CD4-positive, alpha-beta memory T cell (primary cell): ENCODE results near the gene PLCL2. TPM values are rescaled to one million over a fixed set of nuclear protein-coding genes. Genes with fewer than 3 reads are reported as not detected.
"Not testable (repeated sequence)": the region's sequence is repeated elsewhere in the genome, so short reads cannot be mapped to it uniquely, and the experiment has no call there.

ENCODE experiments used
- CTCF ChIA-PET: fragments of 350-600 bp; sonication (Branson Sonifier 250); formaldehyde crosslinking; loops from one replicate; lab custom pipeline; 2021; ENCODE audit warnings: inconsistent platforms; ENCODE audit not compliant: partially characterized antibody; lab: Charles Lee
- POLR2A ChIA-PET: fragments of 350-600 bp; sonication (Branson Sonifier 250); formaldehyde crosslinking; loops from one replicate; lab custom pipeline; 2021; ENCODE audit not compliant: partially characterized antibody; lab: Charles Lee
- DNase-seq, 5 donors: peaks; one replicate each; pipeline versions ENCODE4 v3.0.0 to v3.0.0-alpha.2; 2020 to 2022; ENCODE audit warnings: mixed read lengths in 1 of 5
- H3K27ac ChIP-seq: one replicate; pipeline ENCODE4 v1.7.0; 2013; ENCODE audit warnings: low read depth, low read length
- H3K27me3 ChIP-seq: 2 replicates; pipeline ENCODE4 v1.7.0; 2013; ENCODE audit warnings: mild to moderate bottlenecking, low read length, moderate library complexity; ENCODE audit not compliant: insufficient read depth
- H3K36me3 ChIP-seq: 2 replicates; pipeline ENCODE4 v1.7.0; 2013; ENCODE audit warnings: mild to moderate bottlenecking, low read length, moderate library complexity; ENCODE audit not compliant: insufficient read depth
- H3K4me1 ChIP-seq: 2 replicates; pipeline ENCODE4 v1.7.0; 2013; ENCODE audit warnings: mild to moderate bottlenecking, low read length, moderate library complexity; ENCODE audit not compliant: insufficient read depth
- H3K4me3 ChIP-seq, 2 donors: one replicate each; pipeline ENCODE4 v1.7.0; 2013; ENCODE audit warnings: low read length in 2 of 2, mild to moderate bottlenecking in 1 of 2
- H3K9me3 ChIP-seq, 2 donors: one replicate each; pipeline ENCODE4 v1.7.0; 2013; ENCODE audit warnings: low read length in 2 of 2, control low read depth in 1 of 2; ENCODE audit not compliant: control insufficient read depth in 1 of 2
- H3K27ac Mint-ChIP-seq, 7 donors: one replicate each; pipeline ENCODE4 v1.8.0; 2020 to 2021; ENCODE audit warnings: mixed read lengths in 7 of 7, mild to moderate bottlenecking in 6 of 7, inconsistent platforms in 3 of 7, moderate library complexity in 3 of 7
- H3K27me3 Mint-ChIP-seq, 2 donors: one replicate each; pipeline ENCODE4 v1.8.0; 2020 to 2021; ENCODE audit warnings: mixed read lengths in 2 of 2
- H3K36me3 Mint-ChIP-seq, 2 donors: one replicate each; pipeline ENCODE4 v1.8.0; 2020 to 2021; ENCODE audit warnings: mixed read lengths in 2 of 2, inconsistent platforms in 1 of 2, mild to moderate bottlenecking in 1 of 2
- H3K4me1 Mint-ChIP-seq, 4 donors: one replicate each; pipeline ENCODE4 v1.8.0; 2020 to 2021; ENCODE audit warnings: mixed read lengths in 4 of 4, mild to moderate bottlenecking in 1 of 4
- H3K4me3 Mint-ChIP-seq, 8 donors: one replicate each; pipeline ENCODE4 v1.8.0; 2020 to 2021; ENCODE audit warnings: mixed read lengths in 8 of 8, mild to moderate bottlenecking in 7 of 8, moderate library complexity in 6 of 8, inconsistent platforms in 3 of 8
- H3K9me3 Mint-ChIP-seq, 8 donors: one replicate each; pipeline ENCODE4 v1.8.0; 2020 to 2021; ENCODE audit warnings: mixed read lengths in 8 of 8, mild to moderate bottlenecking in 5 of 8, inconsistent platforms in 3 of 8, moderate library complexity in 1 of 8
- intact Hi-C: fragments of 100-400 bp; cut with micrococcal nuclease; formaldehyde crosslinking; loops from one replicate; pipeline ENCODE4 v1.15.1; 2023
- polyA plus RNA-seq, 2 donors: library from polyadenylated mRNA; unstranded; fragments of 300-500 nt; fragmentation: Illumina TruSeq; gene quantifications; one replicate each; pipeline ENCODE4 v1.2.3, GENCODE V29; 2021
- total RNA-seq, 2 experiments: library from RNA; stranded (reverse); gene quantifications; one replicate each; pipeline ENCODE4 v1.2.3, GENCODE V29; 2021

Gene PLCL2
- total and polyA plus RNA-seq, 4 experiments from 2014 or later = 64.5 to 89.4 (median 68.1) TPM

- Histone ChIP-seq H3K4me3 (no peak overlapping the region), H3K36me3 (no peaks in the 10 kb centered on the region), H3K4me1 (peaks cover 31% of the 10 kb centered on the region), H3K27ac (no peak overlapping the region), H3K27me3 (no peaks in the 10 kb centered on the region), H3K9me3 (no peaks in the 10 kb centered on the region)
- H3K27me3 Mint-ChIP-seq = no peaks in the 10 kb centered on the region
- ChIA-PET POLR2A (interaction anchor here (0.5 kb wide), 1 partner anchor 531 kb away, joined by 4 read pairs; no protein-coding TSS in a partner anchor), CTCF (no interaction called here)
- H3K36me3 Mint-ChIP-seq = peaks cover 54 to 62% of the 10 kb centered on the region in 2 donors
- DNase-seq = no peak
- H3K4me1 Mint-ChIP-seq = peaks cover 37 to 48% (median 40%) of the 10 kb centered on the region in 4 donors
- peak overlapping the region in 2 of 8 donors; percentile 68 to 75 for H3K4me3 Mint-ChIP-seq
- peaks cover 0 to under 1% (median 0%) of the 10 kb centered on the region in 8 donors for H3K9me3 Mint-ChIP-seq
- H3K27ac Mint-ChIP-seq = peak overlapping the region in 5 of 7 donors; percentile 65 to 89 (median 82)
- intact Hi-C loops = no loop called here
Measured at GRCh38 chr3:17089314-17089700, 204.6 kb downstream of the PLCL2 start.

- POLR2A ChIA-PET = interaction anchor here (1.1 kb wide), 1 partner anchor 13 kb away, joined by 3 read pairs; no protein-coding TSS in a partner anchor
- Histone ChIP-seq H3K36me3 (no peaks in the 10 kb centered on the region), H3K4me1 (peaks cover 31% of the 10 kb centered on the region), H3K9me3 (no peaks in the 10 kb centered on the region), H3K4me3 (no peak overlapping the region), H3K27ac (no peak overlapping the region), H3K27me3 (no peaks in the 10 kb centered on the region)
- Mint-ChIP-seq H3K27me3 (no peaks in the 10 kb centered on the region), H3K4me3 (no peak overlapping the region), H3K4me1 (peaks cover 35 to 46% (median 40%) of the 10 kb centered on the region in 4 donors), H3K27ac (peak overlapping the region in 5 of 7 donors; percentile 4 to 63 (median 10)), H3K36me3 (peaks cover 47 to 56% of the 10 kb centered on the region in 2 donors), H3K9me3 (no peaks in the 10 kb centered on the region)
- intact Hi-C loops = no loop called here
- DNase-seq = no peak
- CTCF ChIA-PET = interaction anchor here (1.3 kb wide), 1 partner anchor 261 kb away, joined by 4 read pairs; no protein-coding TSS in a partner anchor
Measured at GRCh38 chr3:17090280-17090983, 205.7 kb downstream of the PLCL2 start.

- peaks cover 25 to 32% (median 27%) of the 10 kb centered on the region in 4 donors for H3K4me1 Mint-ChIP-seq
- no peak overlapping the region for H3K27ac ChIP-seq
- no peak overlapping the region for H3K4me3 Mint-ChIP-seq
- intact Hi-C loops = no loop called here
- H3K27me3 Mint-ChIP-seq = no peaks in the 10 kb centered on the region
- no peaks in the 10 kb centered on the region for H3K36me3 ChIP-seq
- no peaks in the 10 kb centered on the region for H3K27me3 ChIP-seq
- H3K9me3 Mint-ChIP-seq = no peaks in the 10 kb centered on the region
- ChIA-PET POLR2A (no interaction called here), CTCF (no interaction called here)
- H3K27ac Mint-ChIP-seq = peak overlapping the region in 3 of 7 donors; percentile 25 to 74 (median 62)
- peaks cover 39 to 45% of the 10 kb centered on the region in 2 donors for H3K36me3 Mint-ChIP-seq
- H3K9me3 ChIP-seq = no peaks in the 10 kb centered on the region
- no peak for DNase-seq
- peaks cover 19% of the 10 kb centered on the region for H3K4me1 ChIP-seq
- no peak overlapping the region for H3K4me3 ChIP-seq
Measured at GRCh38 chr3:17091910-17092582, 207.3 kb downstream of the PLCL2 start.

GRCh38 chr3:17092583-17092933, 207.8 kb downstream of the PLCL2 start:
- no peak overlapping the region for H3K27ac ChIP-seq
- H3K4me1 ChIP-seq = peaks cover 15% of the 10 kb centered on the region
- H3K4me3 ChIP-seq = no peak overlapping the region
- H3K27me3 Mint-ChIP-seq = no peaks in the 10 kb centered on the region
- H3K27ac Mint-ChIP-seq = peak overlapping the region in 2 of 7 donors; percentile 12 to 62
- H3K4me1 Mint-ChIP-seq = peaks cover 20 to 27% (median 22%) of the 10 kb centered on the region in 4 donors
- no peaks in the 10 kb centered on the region for H3K9me3 ChIP-seq
- H3K36me3 ChIP-seq = no peaks in the 10 kb centered on the region
- intact Hi-C loops = no loop called here
- H3K9me3 Mint-ChIP-seq = no peaks in the 10 kb centered on the region
- no peak for DNase-seq
- no peak overlapping the region for H3K4me3 Mint-ChIP-seq
- ChIA-PET POLR2A (no interaction called here), CTCF (no interaction called here)
- H3K36me3 Mint-ChIP-seq = peaks cover 37 to 41% of the 10 kb centered on the region in 2 donors
- no peaks in the 10 kb centered on the region for H3K27me3 ChIP-seq

- no peak overlapping the region for H3K27ac ChIP-seq
- ChIA-PET POLR2A (no interaction called here), CTCF (no interaction called here)
- no peak overlapping the region for H3K4me3 Mint-ChIP-seq
- peak overlapping the region in 2 of 7 donors; percentile 4 to 13 for H3K27ac Mint-ChIP-seq
- no peaks in the 10 kb centered on the region for H3K27me3 Mint-ChIP-seq
- peaks cover 29 to 33% of the 10 kb centered on the region in 2 donors for H3K36me3 Mint-ChIP-seq
- intact Hi-C loops = no loop called here
- H3K27me3 ChIP-seq = no peaks in the 10 kb centered on the region
- no peaks in the 10 kb centered on the region for H3K36me3 ChIP-seq
- no peaks in the 10 kb centered on the region for H3K9me3 Mint-ChIP-seq
- peaks cover 3 to 7% (median 5%) of the 10 kb centered on the region in 4 donors for H3K4me1 Mint-ChIP-seq
- H3K4me3 ChIP-seq = no peak overlapping the region
- no peaks in the 10 kb centered on the region for H3K9me3 ChIP-seq
- H3K4me1 ChIP-seq = no peaks in the 10 kb centered on the region
- no peak for DNase-seq
Measured at GRCh38 chr3:17094551-17094950, 209.8 kb downstream of the PLCL2 start.

GRCh38 chr3:17103579-17103978, 218.8 kb downstream of the PLCL2 start:
- H3K36me3 Mint-ChIP-seq = peaks cover 6 to 13% of the 10 kb centered on the region in 2 donors
- H3K27me3 ChIP-seq = no peaks in the 10 kb centered on the region
- intact Hi-C loops = no loop called here
- ChIA-PET POLR2A (interaction anchor here (1.2 kb wide), 1 partner anchor 13 kb away, joined by 3 read pairs; no protein-coding TSS in a partner anchor), CTCF (no interaction called here)
- peaks cover 0 to 5% (median under 1%) of the 10 kb centered on the region in 4 donors for H3K4me1 Mint-ChIP-seq
- no peaks in the 10 kb centered on the region for H3K9me3 ChIP-seq
- H3K9me3 Mint-ChIP-seq = peaks cover 0 to 46% (median 22%) of the 10 kb centered on the region in 8 donors
- H3K4me3 ChIP-seq = no peak overlapping the region
- H3K4me1 ChIP-seq = no peaks in the 10 kb centered on the region
- H3K27ac Mint-ChIP-seq = no peak overlapping the region
- no peaks in the 10 kb centered on the region for H3K36me3 ChIP-seq
- no peak overlapping the region for H3K27ac ChIP-seq
- H3K27me3 Mint-ChIP-seq = no peaks in the 10 kb centered on the region
- no peak overlapping the region for H3K4me3 Mint-ChIP-seq
- DNase-seq = no peak

GRCh38 chr3:17106801-17107200, 222.0 kb downstream of the PLCL2 start:
- Mint-ChIP-seq H3K9me3 (peaks cover 0 to 31% (median 12%) of the 10 kb centered on the region in 8 donors), H3K27ac (peak overlapping the region in 1 of 7 donors; percentile 58)
- H3K4me3 Mint-ChIP-seq, H3K36me3 Mint-ChIP-seq, H3K27me3 ChIP-seq, H3K9me3 ChIP-seq, H3K27me3 Mint-ChIP-seq, H3K27ac ChIP-seq, intact Hi-C loops, H3K4me3 ChIP-seq, H3K36me3 ChIP-seq, CTCF ChIA-PET, POLR2A ChIA-PET, H3K4me1 ChIP-seq, DNase-seq, H3K4me1 Mint-ChIP-seq: not testable (repeated sequence)
